ENCODE measurements around the gene MGAT3. TPM values are rescaled to one million over a fixed set of nuclear protein-coding genes. Genes with fewer than 3 reads are reported as not detected.
"Not testable (repeated sequence)": the region's sequence is repeated elsewhere in the genome, so short reads cannot be mapped to it uniquely, and the experiment has no call there.

MGAT3 gene
- not detected in 2 replicates for total RNA-seq

- DNase-seq (ENCODE audit: low read depth in 2 of 2) = no peak
These were observed at the start of gene MGAT3 for GRCh38 chr22:39456522-39457197. MGAT3 (plus strand) TSS chr22:39457012; CDS start chr22:39487348, 30,336 bp downstream.

GRCh38 chr22:39408173-39408572 lies 48.6 kb upstream of the MGAT3 start:
- DNase-seq (ENCODE audit: low read depth in 2 of 2) = no peak

GRCh38 chr22:39408807-39409206 lies 48.0 kb upstream of the MGAT3 start:
- DNase-seq (ENCODE audit: low read depth in 2 of 2) = no peak

DNA sequence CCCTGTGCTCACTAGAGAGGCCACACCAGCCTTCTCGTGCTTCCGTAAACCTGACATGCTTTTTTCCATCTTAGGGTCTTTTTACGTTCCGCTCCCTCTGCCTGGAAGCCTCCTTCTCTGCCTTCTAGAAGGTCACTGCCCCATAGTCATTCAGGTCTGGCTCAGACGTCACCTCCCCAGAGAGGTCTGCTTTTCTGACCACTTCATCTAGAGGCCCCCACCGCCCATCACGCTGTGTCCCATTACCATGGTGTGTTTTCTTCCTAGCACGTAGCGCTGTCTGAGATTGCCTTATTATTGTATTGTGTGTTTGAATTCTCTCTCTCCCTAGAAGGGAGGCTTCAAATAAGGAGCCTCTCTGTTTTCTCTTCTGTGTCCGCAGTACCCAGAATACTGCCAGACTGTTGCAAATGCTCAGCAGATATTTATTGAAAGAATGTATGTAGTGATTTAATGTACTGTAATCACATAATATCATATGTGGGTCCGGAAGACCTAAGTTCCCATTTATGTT lies 47.2 kb upstream of the MGAT3 start:
- DNase-seq (ENCODE audit: low read depth in 2 of 2) = no peak

GRCh38 chr22:39410264-39410663 lies 46.5 kb upstream of the MGAT3 start:
- no peak for DNase-seq (ENCODE audit: low read depth in 2 of 2)

GRCh38 chr22:39411828-39412365 lies 44.9 kb upstream of the MGAT3 start:
- not testable (repeated sequence) for DNase-seq (ENCODE audit: low read depth in 2 of 2)

DNA sequence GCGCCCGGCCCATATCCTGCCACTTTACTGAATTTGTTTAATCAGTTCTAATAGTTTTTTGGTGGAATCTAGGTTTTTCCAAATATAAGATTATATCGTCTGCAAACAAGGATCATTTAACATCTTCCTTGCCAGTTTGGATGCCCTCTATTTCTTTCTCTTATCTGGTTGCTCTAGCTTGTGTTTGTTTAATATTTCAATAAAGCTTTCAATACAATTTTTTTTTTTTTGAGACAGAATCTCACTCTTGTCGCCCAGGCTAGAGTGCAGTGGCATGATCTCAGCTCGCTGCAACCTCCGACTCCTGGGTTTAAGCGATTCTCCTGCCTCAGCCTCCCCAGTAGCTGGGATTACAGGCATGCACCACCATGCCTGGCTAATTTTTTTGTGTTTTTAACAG lies 43.6 kb upstream of the MGAT3 start:
- DNase-seq (ENCODE audit: low read depth in 2 of 2) = not testable (repeated sequence)

GRCh38 chr22:39414377-39414776 lies 42.4 kb upstream of the MGAT3 start:
- no peak for DNase-seq (ENCODE audit: low read depth in 2 of 2)

DNA sequence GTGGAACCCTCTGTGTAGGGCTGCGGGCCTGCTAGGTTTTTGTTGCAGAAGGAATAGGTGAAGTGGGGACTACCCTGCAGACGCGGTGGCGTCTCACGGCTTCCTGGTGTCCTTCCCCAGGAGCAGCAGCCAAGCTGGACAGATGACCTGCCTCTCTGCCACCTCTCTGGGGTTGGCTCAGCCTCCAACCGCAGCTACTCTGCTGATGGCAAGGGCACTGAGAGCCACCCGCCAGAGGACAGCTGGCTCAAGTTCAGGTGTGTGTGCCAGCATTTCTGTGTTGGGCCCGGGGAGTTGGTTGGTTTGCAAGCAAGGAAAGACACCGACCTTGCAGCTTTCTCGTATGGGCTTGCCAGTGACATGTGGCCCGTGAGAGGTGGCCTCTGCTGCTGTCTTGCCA lies 41.9 kb upstream of the MGAT3 start:
- DNase-seq (ENCODE audit: low read depth in 2 of 2) = no peak

DNA sequence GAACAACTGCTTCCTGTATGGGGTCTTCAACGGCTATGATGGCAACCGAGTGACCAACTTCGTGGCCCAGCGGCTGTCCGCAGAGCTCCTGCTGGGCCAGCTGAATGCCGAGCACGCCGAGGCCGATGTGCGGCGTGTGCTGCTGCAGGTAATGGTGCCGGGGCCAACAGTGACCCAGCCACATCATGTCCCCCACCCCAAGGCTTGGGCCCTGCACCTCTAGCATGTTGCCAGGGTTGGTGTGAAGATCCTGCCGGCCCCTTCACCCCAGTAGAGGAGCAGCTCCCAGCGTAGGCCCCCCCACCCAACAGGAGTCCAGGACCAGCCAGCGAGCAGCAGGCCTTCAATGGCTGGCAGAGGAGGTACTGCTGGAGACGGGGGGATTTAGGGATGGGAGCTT lies 41.3 kb upstream of the MGAT3 start:
- DNase-seq (ENCODE audit: low read depth in 2 of 2) = no peak

DNA sequence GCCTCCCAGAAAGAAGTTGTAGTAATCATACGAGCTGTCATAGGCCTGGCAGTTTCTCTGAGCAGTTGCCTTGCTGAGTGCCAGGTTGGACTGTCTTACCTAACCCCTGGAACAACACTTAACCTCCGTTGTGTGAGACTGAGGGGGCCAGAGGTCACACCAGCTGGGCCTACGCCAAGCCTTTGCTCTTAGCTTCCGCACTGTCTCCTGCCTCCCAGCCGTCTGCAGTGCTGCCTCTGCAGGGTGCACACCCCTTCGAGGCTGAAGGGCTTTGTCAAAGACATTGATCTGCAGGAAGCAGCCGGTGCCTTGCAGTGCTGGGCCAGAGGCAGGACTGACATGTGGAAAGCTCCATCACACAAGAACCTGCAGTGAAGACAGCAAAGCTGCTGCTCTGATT lies 40.5 kb upstream of the MGAT3 start:
- DNase-seq (ENCODE audit: low read depth in 2 of 2) = peak in 1 of 2 donors; percentile 16

DNA sequence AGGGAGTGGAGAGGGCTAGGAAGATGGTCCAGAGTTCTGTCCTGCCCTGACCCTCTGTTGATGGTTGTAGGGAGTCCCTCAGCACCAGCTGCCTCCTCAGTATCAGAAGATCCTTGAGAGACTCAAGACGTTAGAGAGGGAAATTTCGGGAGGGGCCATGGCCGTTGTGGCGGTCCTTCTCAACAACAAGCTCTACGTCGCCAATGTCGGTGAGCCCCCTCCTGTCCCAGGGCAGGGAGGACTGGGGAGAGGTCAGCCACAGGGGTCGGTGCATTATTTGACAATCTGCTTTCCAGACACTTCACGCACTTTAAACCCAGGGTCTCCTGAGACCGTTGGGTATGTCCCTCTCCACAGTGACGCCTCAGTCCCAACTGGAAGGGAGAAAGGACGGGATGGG lies 39.2 kb upstream of the MGAT3 start:
- no peak for DNase-seq (ENCODE audit: low read depth in 2 of 2)

DNA sequence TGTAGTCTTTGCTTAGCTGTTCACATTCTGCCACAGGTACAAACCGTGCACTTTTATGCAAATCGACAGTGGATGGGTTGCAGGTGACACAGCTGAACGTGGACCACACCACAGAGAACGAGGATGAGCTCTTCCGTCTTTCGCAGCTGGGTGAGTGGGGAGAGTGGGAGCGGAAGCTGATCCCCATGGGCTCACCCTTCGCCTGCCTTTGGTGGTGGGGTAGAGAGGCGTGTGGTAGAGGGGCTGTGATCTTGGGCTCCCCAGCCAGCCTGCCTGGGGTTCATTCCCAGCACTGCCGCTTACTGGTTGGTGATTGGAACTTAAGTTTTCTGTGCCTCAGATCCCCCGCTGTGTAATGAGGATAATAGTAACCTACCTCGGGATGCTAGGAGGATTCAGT lies 38.1 kb upstream of the MGAT3 start:
- DNase-seq (ENCODE audit: low read depth in 2 of 2) = no peak

GRCh38 chr22:39419096-39419495 lies 37.7 kb upstream of the MGAT3 start:
- no peak for DNase-seq (ENCODE audit: low read depth in 2 of 2)

- no peak for DNase-seq (ENCODE audit: low read depth in 2 of 2)
These were observed 36.9 kb upstream of the MGAT3 start for GRCh38 chr22:39419911-39420310.

DNA sequence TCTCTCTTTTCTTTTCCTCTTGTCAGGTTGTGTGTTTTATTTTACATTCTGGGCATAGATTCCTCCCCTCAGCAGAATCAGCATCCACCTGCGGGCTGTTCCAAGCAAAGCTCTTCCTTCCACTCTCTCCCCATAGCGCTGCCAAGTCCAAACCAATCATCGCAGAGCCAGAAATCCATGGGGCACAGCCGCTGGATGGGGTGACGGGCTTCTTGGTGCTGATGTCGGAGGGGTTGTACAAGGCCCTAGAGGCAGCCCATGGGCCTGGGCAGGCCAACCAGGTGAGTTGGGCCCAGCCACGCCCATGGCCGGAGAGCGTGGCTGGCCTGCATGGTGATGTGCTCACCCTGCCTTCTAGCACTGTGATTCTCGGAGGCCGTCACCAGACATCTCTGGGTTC lies 35.1 kb upstream of the MGAT3 start:
- no peak for DNase-seq (ENCODE audit: low read depth in 2 of 2)

- DNase-seq (ENCODE audit: low read depth in 2 of 2) = no peak
These were observed 34.7 kb upstream of the MGAT3 start for GRCh38 chr22:39422101-39422500.

GRCh38 chr22:39422721-39423120 lies 34.1 kb upstream of the MGAT3 start:
- no peak for DNase-seq (ENCODE audit: low read depth in 2 of 2)

DNA sequence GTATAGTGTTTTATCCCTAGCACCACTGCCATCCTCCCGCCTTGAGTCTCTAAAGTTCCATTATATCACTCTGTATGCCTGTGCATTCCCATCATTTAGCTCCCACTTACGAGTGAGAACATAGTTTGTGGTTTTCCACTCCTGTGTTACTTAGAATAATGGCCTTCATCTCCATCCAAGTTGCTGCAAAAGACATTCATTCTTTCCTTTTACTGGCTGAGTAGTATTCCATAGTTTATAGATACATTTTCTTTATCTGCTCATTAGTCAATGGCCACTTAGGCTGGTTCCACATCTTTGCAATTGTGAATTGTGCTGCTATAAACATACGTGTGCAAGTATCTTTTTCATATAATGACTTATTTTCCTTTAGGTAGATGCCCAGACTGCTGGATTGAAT lies 32.8 kb upstream of the MGAT3 start:
- no peak for DNase-seq (ENCODE audit: low read depth in 2 of 2)

DNA sequence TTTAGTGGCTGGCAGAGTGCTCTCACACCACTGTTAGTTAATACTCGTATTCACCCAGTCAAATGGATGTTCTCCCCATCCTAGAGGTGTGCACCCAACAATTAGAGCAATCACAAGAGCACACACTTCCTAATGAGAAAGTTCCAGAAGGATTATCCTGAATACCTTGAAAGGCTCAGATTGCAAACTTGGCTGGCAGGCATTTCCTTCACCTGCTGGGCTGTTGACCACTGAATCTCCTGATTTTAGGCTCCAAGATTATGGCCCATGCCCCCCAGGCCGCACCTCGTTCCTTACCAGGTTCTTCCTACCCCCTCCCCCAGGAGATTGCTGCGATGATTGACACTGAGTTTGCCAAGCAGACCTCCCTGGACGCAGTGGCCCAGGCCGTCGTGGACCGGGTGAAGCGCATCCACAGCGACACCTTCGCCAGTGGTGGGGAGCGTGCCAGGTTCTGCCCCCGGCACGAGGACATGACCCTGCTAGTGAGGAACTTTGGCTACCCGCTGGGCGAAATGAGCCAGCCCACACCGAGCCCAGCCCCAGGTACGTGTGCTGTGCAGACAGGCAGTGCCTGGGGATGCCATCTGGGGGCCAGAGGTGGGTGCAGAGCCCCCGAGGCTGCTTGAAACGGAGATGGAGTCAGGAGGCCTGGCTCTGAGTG lies 30.3 kb upstream of the MGAT3 start:
- DNase-seq (ENCODE audit: low read depth in 2 of 2) = no peak

GRCh38 chr22:39427751-39428596 lies 28.8 kb upstream of the MGAT3 start:
- DNase-seq (ENCODE audit: low read depth in 2 of 2) = no peak

GRCh38 chr22:39428597-39429071 lies 28.2 kb upstream of the MGAT3 start:
- no peak for DNase-seq (ENCODE audit: low read depth in 2 of 2)

Measured in lung microvascular endothelial cell (primary cell).